NCI-H1436 (cell line): Measurements from ENCODE around the gene CABP1.

Experiments used
- DNase-seq: peaks from one replicate; lab custom pipeline; 2025; lab: John Stamatoyannopoulos, UW

CABP1 gene

DNA sequence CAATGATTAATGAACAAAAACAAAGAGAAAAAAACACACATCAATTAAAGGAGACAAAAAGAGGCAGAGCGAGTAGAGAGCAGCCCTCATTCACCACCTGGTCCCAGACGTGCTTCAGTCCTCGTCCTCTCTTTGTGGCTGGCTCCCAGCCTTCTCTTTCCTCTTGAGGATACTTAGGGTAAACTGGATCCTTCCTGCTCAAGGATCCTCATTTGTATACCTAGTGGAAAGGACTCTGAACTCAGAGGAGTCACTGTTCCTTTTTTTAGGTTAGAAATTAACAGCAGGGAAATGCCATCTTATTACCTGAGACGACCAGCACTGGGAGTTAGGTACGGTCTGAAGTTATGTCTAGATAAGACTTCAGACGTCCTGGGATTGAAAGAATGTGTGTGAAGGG, 56.2 kb downstream of the CABP1 start:
- no peak for DNase-seq

- no peak for DNase-seq
Observed at GRCh38 chr12:120697344-120697743, 56.9 kb downstream of the CABP1 start.

GRCh38 chr12:120698665-120699064, 58.2 kb downstream of the CABP1 start:
- DNase-seq: no peak

DNA sequence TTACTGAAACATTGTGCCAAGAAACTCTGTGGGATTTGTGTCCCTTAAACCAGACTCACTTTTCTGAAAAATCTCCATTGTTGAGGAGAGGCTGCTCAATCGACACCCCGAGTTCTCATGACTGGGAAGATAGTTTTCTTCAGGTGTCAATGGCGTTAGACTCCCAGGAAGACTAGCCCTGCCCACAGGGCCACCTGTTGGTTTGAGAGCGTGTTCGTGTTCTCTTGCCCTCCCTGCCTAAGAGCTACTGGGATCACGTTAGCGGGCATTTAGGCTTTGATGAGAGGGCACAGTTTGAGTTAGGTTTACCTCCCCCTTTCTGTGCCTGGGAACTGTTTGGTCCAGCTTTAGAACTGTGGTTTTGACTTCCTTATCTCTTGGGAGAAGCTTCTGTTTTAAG, 59.1 kb downstream of the CABP1 start:
- no peak for DNase-seq

DNA sequence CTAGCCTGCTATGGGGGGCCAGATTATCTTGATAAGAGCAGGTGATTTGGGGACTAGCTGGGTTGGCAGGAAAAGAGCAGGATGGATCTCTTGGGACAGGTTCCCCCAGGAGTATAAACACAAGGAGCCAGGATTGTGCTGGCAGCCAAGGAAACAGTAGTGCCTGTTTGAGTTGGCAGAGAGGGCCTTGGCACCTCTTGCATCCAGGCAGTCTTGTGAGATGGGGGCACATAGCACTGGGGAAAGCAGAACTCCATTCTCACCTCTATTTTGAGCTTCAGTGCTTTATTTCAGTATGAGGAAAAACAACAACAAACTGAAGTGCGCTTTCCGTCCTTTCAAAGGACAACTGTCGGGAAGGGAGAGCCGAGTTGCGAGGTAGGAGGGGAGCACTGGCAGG, 60.5 kb downstream of the CABP1 start:
- no peak for DNase-seq

DNA sequence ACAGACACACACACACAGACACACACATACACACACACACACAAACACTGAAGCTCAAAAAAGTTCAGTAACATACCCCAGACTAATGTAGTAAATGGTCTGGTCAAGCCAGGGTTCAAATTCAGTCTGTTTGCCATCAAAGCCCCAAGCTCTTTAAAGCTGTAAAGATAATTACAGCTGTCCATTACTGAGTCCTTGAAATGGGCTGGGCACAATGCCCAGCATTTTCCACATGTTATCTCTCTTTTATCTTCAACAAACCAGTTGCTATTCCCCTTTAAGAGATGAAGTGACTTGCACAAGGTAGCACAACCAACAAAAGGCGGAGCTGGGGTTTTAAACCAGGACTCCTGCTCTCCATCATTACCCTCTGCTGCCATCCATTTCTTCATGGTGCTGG, 62.2 kb downstream of the CABP1 start:
- no peak for DNase-seq

DNA sequence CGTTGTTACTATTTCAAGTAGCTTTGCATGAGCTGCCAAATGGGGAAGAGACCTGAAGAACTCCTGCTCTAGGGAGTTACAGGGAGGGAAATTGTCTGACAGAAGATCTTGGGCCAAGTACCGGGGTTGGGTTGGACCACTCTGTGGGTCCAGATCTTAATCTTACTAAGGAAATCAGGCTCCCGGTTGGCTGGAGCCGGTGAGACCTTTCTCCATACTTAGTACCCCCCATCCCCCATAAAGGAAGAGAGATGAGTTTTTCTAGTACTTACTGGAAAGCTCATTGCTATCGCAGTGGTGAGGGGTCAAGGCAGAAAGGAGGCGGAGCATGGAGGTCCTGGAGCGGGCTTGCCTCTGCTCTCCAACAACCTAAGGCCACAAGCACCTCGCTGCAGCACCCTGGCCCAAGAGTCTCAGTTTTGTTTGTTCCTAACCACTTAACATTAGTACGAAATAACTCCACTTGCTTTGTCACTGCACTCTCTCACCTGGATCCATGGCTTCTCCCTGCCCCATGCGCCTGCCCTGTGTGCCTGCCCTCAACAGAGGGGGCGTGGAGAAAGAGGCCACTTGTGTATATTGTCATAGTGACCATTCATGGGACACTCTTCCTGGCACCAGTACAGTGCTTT, 63.0 kb downstream of the CABP1 start:
- no peak for DNase-seq

- no peak for DNase-seq
Observed at GRCh38 chr12:120705618-120706017, 65.2 kb downstream of the CABP1 start.

DNA sequence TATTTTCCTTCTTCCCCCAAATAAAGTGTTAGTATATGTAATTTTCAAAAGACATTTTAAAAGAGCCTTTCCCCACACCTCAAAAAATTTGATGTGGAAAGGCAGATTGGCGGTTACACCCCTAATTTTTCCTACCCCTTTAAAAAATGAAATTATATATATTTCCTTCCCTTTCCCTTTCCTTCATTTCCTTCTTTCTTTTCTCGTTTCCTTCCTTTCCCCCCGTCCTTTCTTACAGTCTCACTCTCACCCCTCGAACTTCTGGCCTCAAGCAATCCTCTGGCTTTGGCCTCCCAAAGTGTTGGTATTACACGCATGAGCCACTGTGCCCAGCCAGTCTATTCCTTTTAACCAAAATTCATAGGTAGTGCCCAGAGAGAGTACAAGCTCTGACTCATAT, 65.6 kb downstream of the CABP1 start:
- DNase-seq: no peak

DNA sequence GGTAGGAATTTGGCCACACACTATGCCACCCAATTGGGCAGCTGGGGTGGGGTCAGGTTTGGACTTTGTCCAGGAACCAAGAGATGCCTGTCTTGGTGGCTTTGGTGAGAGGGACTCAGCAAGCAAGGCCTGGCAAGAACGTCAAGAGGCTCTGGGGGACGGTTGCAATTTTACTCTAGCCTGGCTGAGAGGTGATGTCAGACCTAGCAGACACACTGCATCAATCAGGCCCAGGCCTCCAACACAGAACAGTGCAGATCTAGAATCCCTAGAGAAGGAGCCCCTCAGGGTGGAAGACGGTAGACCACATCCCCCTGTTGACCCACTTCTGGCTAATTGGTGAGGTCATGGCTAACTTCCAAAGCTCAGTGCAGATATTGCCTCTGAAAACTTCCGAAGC, 68.2 kb downstream of the CABP1 start:
- DNase-seq: no peak

DNA sequence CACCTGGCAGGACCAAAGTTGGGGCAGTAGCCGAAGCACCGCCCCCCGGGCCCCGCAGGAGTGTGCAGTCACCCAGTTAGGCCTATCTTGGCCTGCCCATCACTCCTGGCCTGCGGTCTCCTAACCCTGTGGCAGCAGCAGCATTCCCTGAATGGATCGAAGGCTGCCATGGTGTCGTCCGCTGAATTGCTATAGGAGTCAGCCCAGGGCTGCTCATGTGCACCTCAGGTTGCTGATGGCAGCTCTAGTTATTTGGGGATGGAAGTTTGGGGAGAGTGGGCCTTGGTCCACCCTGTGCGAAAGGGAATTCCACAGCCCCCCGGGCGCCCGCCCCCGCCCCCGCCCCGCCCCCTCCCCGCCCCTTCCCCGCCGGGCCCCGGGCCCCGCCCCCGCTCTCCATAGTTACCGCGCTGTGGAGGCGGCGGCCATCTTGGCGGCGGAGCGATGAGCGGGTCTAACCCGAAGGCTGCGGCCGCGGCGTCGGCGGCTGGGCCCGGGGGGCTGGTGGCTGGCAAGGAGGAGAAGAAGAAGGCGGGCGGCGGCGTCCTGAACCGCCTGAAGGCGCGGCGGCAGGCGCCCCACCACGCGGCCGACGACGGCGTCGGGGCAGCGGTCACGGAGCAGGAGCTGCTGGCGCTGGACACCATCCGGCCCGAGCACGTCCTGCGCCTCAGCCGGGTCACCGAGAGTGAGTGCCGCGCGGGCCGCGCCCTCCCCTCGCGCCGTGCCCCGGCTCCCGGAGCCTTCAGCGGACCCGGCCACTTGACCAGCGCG, 69.8 kb downstream of the CABP1 start, which contains the start of gene UNC119B:
Gene UNC119B, plus strand, starts transcription at position 428 of the 774 bp plus-strand sequence. Its CDS starts 17 bp downstream, at position 445.
- peak; percentile 34 for DNase-seq

GRCh38 chr12:120710805-120711296, 70.4 kb downstream of the CABP1 start:
- DNase-seq: no peak

DNA sequence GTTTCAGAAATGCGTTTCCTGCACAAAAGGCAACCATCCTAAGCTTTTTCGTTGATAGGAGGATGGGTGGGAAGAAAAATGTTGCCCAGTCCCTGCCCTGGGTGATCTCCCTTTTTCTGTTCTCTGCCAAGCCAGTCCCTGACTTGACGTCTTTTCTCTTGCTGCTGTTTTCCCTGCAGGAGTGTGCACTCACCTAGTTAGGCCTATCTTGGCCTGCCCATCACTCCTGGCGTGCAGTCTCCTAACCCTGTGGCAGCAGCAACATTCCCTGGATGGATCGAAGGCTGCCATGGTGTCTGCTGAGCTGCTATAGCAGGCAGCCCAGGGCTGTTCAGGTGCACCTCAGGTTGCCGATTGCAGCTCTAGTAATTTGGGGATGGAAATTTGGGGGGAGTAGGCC, 71.0 kb downstream of the CABP1 start:
- DNase-seq: no peak

DNA sequence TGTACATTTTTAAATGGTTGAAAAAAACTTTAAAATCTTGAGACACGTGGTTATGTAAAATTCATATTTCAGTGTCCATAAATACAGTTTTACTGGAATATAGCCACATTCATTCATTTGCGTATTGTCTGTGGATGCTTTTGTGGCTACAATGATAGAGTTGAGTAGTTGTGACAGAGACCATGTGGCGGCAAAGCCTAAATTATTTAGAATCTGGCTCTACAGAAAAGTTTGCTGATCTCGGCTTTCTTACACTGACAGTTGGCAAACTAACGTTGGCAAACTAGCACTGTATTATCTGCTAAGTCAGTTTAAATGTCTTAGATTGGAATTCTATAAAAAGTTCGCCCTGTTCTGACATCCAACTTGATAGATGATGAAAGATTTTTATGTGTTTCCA, 72.2 kb downstream of the CABP1 start:
- DNase-seq: no peak

DNA sequence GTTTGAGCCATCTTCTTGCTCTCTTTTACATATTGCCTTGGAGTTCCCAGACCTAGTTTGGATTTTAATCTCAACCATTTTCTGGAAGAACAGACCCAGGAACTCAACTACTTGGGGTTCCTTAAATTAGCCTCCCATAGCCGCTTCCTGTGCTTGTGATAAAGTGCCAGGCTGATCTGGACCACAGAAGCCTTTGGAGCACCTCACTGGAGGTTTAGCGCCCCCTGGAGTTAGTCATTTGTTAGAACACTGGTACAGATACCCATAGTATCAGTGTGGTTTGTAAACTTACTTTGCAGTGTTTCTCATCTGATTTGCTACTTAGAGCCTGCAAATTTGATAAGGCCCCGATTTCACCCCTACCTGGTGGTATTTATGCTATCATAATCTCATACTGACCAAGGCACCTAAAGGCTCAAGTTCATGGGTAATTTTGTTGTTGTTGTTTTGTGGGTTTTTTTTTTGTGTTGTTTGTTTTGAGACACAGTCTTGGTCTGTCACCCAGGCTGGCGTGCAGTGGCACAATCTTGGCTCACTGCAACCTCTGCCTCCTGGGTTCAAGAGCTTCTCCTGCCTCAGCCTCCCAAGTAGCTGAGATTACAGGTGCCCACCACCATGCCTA, 73.5 kb downstream of the CABP1 start:
- peak; percentile 77 for DNase-seq
